ENCODE data around the gene TTC24.

The TTC24 gene

DNA sequence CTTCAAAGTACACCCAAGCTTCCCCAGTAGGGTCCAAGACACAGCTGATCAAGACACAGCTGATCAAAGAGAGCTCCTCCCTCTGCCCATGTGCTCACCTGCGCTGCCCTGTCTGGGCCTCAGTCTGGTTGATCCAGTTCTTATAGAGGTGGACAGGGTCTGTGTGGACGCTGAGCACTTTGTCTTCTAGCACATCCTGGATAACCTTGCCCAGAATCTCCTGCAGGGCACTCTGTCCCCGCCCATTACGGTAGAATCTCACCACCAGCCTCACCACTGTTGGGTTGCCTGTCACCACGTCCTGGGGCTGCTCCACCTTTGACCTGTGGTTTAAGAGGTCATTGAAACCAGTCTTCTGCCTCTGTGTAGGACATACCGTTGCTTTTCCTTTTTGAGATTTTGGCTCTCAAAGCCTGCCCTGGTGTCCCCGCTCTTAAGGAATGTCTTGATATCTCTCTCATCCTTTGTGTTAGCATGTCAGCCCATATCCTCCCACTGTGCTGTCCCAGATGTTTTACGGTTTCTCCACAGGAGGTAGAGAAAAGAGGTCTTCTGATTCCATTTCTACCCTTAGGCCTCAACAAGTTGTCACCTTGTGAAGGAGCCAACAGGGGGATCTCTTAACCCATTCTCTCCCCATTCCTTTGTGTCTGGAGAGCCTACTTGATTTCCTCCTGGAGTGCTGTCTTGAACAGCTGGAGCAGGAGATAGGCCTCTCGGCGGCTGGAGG is 40.6 kb upstream of the TTC24 start:
- H3K4me3 ChIP-seq (ENCODE audit: low read depth, low read length): no peak overlapping the region
- TF ChIP-seq CTCF (IDR thresholded peaks at IDR 0.05; ENCODE audit: control insufficient read depth, extremely low read depth, insufficient read depth): no peak
- no peak for DNase-seq (ENCODE audit: low read depth)

DNA sequence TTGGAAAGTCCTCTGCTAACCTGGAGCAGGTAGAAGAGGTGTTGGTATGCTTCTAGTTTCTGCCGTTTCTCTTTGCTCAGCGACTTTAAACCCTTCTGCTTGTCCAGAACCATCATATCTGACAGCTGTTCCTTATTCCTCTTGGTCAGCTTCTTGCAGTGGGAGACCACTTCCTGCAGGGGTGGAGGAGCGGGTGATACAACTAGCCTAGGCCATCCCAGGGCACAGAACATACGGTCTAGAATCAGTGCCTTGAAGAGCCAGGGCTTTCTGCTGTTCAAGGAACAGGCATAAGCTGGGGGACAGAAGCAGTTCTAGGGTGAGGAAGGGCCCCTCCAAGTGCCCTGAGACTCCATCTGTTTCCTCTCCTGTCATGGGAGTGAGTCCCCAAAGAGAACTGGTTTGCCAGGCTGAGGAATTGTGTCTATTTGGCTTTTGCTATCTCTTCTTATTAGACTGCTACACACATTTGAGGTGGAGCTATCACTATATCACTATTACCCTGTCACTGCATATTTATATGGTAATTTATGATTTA is 39.6 kb upstream of the TTC24 start:
- DNase-seq (ENCODE audit: low read depth): no peak
- no peak overlapping the region for H3K4me3 ChIP-seq (ENCODE audit: low read depth, low read length)
- no peak for TF ChIP-seq CTCF (IDR thresholded peaks at IDR 0.05; ENCODE audit: control insufficient read depth, extremely low read depth, insufficient read depth)

DNA sequence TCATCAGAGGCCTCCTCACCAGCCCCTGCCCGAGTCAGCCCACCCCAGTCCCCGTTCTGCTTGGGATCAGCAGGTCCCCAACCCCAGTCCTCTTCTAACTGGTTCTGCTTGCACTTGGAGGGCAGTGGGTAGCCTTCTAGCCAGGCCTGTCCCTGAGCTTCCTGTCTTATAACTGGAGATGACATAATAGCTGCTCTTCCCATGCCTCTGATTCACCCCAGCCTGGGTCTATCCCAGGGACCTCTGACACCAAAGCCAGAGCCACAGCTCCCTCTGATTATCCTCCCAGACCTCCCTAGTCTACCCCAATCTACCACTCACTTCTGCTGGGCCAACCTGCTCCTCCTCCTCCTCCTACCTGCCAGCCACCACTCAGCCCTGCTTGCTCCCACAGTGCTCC is 38.6 kb upstream of the TTC24 start:
- TF ChIP-seq CTCF (IDR thresholded peaks at IDR 0.05; ENCODE audit: control insufficient read depth, extremely low read depth, insufficient read depth): no peak
- DNase-seq (ENCODE audit: low read depth): no peak
- no peak overlapping the region for H3K4me3 ChIP-seq (ENCODE audit: low read depth, low read length)

DNA sequence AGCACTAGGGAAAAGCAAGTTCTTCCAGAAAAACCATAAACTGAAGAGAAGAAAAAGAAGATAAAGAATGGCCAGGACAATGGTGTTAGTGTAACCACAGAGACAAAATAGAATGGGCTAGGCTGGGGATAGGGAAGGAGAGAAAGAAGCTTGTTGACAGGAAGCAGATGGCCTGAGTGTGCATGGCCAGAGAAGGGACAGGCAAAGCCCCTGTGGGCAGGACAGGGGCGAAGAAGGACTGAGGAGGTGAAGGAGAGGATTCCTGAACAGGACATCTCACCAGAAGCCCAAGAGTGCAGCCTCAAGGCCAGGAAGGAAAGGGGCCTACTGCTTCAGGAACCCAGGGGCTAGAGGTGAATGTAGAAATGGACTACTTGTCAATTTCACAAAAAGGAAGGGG is 36.5 kb upstream of the TTC24 start:
- no peak overlapping the region for H3K4me3 ChIP-seq (ENCODE audit: low read depth, low read length)
- no peak for DNase-seq (ENCODE audit: low read depth)
- TF ChIP-seq CTCF (IDR thresholded peaks at IDR 0.05; ENCODE audit: control insufficient read depth, extremely low read depth, insufficient read depth): no peak

- DNase-seq (ENCODE audit: low read depth): no peak
- TF ChIP-seq CTCF (IDR thresholded peaks at IDR 0.05; ENCODE audit: control insufficient read depth, extremely low read depth, insufficient read depth): no peak
- H3K4me3 ChIP-seq (ENCODE audit: low read depth, low read length): no peak overlapping the region
Measured at GRCh38 chr1:156544592-156545102, 34.9 kb upstream of the TTC24 start.

DNA sequence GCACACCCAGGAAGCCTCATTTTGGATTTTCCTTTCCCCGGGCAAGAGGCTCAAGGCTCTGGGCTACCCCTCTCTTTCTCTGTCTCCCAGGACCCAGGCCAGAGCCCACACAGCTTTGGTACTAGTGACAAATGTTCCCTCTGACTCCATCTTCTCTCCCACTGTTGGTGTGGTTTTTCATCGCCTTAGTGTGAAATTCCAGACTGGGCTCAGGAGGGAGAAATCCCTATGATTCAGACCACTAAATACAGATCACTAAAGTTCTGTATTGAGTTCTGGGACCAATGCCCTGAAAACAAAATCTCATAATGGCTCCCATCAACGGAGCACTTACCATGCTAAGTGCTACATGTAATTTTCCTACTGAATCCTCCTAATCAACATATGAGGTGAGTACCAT is 33.3 kb upstream of the TTC24 start:
- H3K4me3 ChIP-seq (ENCODE audit: low read depth, low read length): no peak overlapping the region
- DNase-seq (ENCODE audit: low read depth): no peak
- no peak for TF ChIP-seq CTCF (IDR thresholded peaks at IDR 0.05; ENCODE audit: control insufficient read depth, extremely low read depth, insufficient read depth)

DNA sequence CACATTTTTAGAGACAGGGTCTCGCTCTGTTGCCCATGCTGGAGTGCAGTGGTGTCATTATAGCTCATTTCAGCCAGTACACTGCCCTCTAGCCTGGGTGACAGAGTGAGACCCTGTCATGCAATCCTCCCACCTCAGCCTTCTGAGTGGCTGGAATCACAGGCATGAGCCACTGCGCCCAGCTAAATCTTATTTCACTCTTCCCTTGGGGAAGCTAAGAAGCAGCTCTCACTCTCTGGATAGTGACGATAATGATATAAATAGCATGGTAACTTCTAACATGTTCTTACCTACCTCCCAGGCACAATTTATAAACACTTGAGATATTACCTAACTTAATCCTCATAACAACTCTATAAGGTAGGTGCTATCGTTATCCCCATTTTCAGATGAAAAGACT is 32.1 kb upstream of the TTC24 start:
- no peak overlapping the region for H3K4me3 ChIP-seq (ENCODE audit: low read depth, low read length)
- TF ChIP-seq CTCF (IDR thresholded peaks at IDR 0.05; ENCODE audit: control insufficient read depth, extremely low read depth, insufficient read depth): no peak
- no peak for DNase-seq (ENCODE audit: low read depth)

All from LNCaP clone FGC (cell line).